Sigmoid colon (tissue), 4 donors: Measurements from ENCODE around the gene TCF3.

Experiments used
- POLR2A ChIP-seq, 2 donors: fragments of 450-650 bp; IDR thresholded peaks; one replicate each; pipeline ENCODE4 v1.6.1; 2016; ENCODE audit warnings: antibody characterized with exemption in 2 of 2, mild to moderate bottlenecking in 2 of 2, moderate library complexity in 2 of 2
- POLR2AphosphoS5 ChIP-seq, 4 donors: sonication (generic); formaldehyde crosslinking; IDR thresholded peaks; one replicate each; pipeline ENCODE4 v1.6.1; 2017; ENCODE audit warnings: antibody characterized with exemption in 4 of 4
- TF ChIP-seq, protein P1 (sequence below), 4 experiments: fragments of 450-650 bp in 3 of 4; fragments of 200-600 bp in 1 of 4; IDR thresholded peaks; one replicate each; pipeline ENCODE4 v1.5.1; 2016 to 2019; ENCODE audit warnings: antibody characterized with exemption in 4 of 4, mild to moderate bottlenecking in 3 of 4, moderate library complexity in 2 of 4

DNA sequence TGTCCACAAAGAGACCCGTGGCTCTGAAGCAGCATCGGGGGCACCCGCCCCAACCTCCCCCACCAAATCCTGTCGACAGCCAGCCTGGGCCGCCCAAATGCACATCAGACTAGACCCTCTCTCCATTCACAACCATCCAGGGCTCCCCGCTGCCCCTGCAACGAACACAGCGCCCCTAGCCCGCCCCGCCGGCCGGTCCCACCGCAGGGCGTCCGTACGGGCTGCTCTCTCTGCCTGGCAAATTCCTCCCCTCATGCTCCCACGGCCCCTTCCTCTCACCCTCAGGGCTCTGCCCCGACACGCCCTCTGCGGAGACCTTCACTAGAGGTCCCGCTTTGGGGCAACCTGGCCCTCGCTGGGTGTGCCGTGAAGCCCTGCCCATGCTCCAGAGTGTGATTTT is 7.1 kb downstream of the TCF3 start:
- TF ChIP-seq POLR2AphosphoS5 (IDR thresholded peaks at IDR 0.05): no peak
- TF ChIP-seq, protein P1, sequence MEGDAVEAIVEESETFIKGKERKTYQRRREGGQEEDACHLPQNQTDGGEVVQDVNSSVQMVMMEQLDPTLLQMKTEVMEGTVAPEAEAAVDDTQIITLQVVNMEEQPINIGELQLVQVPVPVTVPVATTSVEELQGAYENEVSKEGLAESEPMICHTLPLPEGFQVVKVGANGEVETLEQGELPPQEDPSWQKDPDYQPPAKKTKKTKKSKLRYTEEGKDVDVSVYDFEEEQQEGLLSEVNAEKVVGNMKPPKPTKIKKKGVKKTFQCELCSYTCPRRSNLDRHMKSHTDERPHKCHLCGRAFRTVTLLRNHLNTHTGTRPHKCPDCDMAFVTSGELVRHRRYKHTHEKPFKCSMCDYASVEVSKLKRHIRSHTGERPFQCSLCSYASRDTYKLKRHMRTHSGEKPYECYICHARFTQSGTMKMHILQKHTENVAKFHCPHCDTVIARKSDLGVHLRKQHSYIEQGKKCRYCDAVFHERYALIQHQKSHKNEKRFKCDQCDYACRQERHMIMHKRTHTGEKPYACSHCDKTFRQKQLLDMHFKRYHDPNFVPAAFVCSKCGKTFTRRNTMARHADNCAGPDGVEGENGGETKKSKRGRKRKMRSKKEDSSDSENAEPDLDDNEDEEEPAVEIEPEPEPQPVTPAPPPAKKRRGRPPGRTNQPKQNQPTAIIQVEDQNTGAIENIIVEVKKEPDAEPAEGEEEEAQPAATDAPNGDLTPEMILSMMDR (IDR thresholded peaks at IDR 0.05): no peak
- TF ChIP-seq POLR2A (IDR thresholded peaks at IDR 0.05): no peak
